ENCODE data around the gene CHTOP.

DNA sequence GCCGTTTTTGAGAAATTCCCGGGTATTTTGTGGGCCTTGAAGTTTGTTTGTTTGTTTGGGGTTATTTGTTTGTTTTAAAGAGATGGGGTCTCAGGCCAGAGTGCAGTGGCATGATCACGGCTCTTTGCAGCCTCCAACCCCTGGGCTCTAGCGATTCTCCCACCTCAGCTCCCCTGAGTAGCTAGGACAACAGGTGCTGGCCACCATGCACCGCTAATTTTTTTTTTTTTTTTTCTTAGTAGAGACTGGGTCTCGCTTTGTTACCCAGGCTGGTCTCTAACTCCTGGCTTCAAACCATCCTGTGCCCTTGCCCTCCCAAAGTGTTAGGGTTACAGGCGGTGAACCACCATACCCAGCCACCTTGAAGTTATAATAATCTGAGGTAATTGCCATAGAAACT is 2.0 kb downstream of the CHTOP start:
- TF ChIP-seq ZNF426 (tag by site-specific recombination; IDR thresholded peaks at IDR 0.05) (no peak), KLF1 (tag by site-specific recombination; IDR thresholded peaks at IDR 0.05) (no peak), ZNF777 (tag by site-specific recombination; IDR thresholded peaks at IDR 0.05; ENCODE audit: borderline replicate concordance) (no peak), ZNF792 (tag by site-specific recombination; IDR thresholded peaks at IDR 0.05) (no peak), ZFHX2 (tag by site-specific recombination; conservative IDR thresholded peaks at IDR 0.05) (no peak), ZNF10 (tag by site-specific recombination; IDR thresholded peaks at IDR 0.05) (no peak)
- TF ChIP-seq, protein P1, sequence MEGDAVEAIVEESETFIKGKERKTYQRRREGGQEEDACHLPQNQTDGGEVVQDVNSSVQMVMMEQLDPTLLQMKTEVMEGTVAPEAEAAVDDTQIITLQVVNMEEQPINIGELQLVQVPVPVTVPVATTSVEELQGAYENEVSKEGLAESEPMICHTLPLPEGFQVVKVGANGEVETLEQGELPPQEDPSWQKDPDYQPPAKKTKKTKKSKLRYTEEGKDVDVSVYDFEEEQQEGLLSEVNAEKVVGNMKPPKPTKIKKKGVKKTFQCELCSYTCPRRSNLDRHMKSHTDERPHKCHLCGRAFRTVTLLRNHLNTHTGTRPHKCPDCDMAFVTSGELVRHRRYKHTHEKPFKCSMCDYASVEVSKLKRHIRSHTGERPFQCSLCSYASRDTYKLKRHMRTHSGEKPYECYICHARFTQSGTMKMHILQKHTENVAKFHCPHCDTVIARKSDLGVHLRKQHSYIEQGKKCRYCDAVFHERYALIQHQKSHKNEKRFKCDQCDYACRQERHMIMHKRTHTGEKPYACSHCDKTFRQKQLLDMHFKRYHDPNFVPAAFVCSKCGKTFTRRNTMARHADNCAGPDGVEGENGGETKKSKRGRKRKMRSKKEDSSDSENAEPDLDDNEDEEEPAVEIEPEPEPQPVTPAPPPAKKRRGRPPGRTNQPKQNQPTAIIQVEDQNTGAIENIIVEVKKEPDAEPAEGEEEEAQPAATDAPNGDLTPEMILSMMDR (tag by site-specific recombination; IDR thresholded peaks at IDR 0.05): no peak
- TF ChIP-seq, protein P2, sequence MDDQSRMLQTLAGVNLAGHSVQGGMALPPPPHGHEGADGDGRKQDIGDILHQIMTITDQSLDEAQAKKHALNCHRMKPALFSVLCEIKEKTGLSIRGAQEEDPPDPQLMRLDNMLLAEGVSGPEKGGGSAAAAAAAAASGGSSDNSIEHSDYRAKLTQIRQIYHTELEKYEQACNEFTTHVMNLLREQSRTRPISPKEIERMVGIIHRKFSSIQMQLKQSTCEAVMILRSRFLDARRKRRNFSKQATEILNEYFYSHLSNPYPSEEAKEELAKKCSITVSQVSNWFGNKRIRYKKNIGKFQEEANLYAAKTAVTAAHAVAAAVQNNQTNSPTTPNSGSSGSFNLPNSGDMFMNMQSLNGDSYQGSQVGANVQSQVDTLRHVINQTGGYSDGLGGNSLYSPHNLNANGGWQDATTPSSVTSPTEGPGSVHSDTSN (CRISPR knock-in tag; IDR thresholded peaks at IDR 0.05): no peak
- TF ChIP-seq, protein P3, sequence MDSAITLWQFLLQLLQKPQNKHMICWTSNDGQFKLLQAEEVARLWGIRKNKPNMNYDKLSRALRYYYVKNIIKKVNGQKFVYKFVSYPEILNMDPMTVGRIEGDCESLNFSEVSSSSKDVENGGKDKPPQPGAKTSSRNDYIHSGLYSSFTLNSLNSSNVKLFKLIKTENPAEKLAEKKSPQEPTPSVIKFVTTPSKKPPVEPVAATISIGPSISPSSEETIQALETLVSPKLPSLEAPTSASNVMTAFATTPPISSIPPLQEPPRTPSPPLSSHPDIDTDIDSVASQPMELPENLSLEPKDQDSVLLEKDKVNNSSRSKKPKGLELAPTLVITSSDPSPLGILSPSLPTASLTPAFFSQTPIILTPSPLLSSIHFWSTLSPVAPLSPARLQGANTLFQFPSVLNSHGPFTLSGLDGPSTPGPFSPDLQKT (IDR thresholded peaks at IDR 0.05; ENCODE audit: borderline replicate concordance, low read depth, low read length): no peak
- TF ChIP-seq, protein P4, sequence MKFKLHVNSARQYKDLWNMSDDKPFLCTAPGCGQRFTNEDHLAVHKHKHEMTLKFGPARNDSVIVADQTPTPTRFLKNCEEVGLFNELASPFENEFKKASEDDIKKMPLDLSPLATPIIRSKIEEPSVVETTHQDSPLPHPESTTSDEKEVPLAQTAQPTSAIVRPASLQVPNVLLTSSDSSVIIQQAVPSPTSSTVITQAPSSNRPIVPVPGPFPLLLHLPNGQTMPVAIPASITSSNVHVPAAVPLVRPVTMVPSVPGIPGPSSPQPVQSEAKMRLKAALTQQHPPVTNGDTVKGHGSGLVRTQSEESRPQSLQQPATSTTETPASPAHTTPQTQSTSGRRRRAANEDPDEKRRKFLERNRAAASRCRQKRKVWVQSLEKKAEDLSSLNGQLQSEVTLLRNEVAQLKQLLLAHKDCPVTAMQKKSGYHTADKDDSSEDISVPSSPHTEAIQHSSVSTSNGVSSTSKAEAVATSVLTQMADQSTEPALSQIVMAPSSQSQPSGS (tag by site-specific recombination; IDR thresholded peaks at IDR 0.05; ENCODE audit: low read depth): no peak
